ENCODE data around the gene DPH5.

DPH5 gene

GRCh38 chr1:100943533-100943932, 82.1 kb downstream of the DPH5 start:
- no peak overlapping the region for H3K27ac ChIP-seq
- TF ChIP-seq, protein P1, sequence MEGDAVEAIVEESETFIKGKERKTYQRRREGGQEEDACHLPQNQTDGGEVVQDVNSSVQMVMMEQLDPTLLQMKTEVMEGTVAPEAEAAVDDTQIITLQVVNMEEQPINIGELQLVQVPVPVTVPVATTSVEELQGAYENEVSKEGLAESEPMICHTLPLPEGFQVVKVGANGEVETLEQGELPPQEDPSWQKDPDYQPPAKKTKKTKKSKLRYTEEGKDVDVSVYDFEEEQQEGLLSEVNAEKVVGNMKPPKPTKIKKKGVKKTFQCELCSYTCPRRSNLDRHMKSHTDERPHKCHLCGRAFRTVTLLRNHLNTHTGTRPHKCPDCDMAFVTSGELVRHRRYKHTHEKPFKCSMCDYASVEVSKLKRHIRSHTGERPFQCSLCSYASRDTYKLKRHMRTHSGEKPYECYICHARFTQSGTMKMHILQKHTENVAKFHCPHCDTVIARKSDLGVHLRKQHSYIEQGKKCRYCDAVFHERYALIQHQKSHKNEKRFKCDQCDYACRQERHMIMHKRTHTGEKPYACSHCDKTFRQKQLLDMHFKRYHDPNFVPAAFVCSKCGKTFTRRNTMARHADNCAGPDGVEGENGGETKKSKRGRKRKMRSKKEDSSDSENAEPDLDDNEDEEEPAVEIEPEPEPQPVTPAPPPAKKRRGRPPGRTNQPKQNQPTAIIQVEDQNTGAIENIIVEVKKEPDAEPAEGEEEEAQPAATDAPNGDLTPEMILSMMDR (IDR thresholded peaks at IDR 0.05) = no peak
- TF ChIP-seq ZFX (IDR thresholded peaks at IDR 0.05; ENCODE audit: borderline replicate concordance) = no peak

- TF ChIP-seq, protein P1 (IDR thresholded peaks at IDR 0.05) = no peak
- TF ChIP-seq ZFX (IDR thresholded peaks at IDR 0.05; ENCODE audit: borderline replicate concordance) = no peak
- H3K27ac ChIP-seq = no peak overlapping the region
These were observed 83.1 kb downstream of the DPH5 start for GRCh38 chr1:100942304-100943046.

GRCh38 chr1:100941580-100942216, 83.9 kb downstream of the DPH5 start:
- TF ChIP-seq ZFX (IDR thresholded peaks at IDR 0.05; ENCODE audit: borderline replicate concordance) = no peak
- TF ChIP-seq, protein P1 (IDR thresholded peaks at IDR 0.05) = no peak
- no peak overlapping the region for H3K27ac ChIP-seq

GRCh38 chr1:100941098-100941527, 84.5 kb downstream of the DPH5 start:
- no peak overlapping the region for H3K27ac ChIP-seq
- TF ChIP-seq ZFX (IDR thresholded peaks at IDR 0.05; ENCODE audit: borderline replicate concordance) = no peak
- TF ChIP-seq, protein P1 (IDR thresholded peaks at IDR 0.05) = no peak
